Neutrophil (primary cell): ENCODE results near the gene KRT37.

ENCODE experiments used
- H3K27ac ChIP-seq: fragments of 200-600 bp; sonication (generic); 2 replicates; pipeline ENCODE4 v1.5.1; 2016; ENCODE audit warnings: mild to moderate bottlenecking, moderate library complexity
- H3K27me3 ChIP-seq: fragments of 200-600 bp; sonication (generic); 2 replicates; pipeline ENCODE4 v1.6.0; 2016; ENCODE audit warnings: mild to moderate bottlenecking
- H3K36me3 ChIP-seq: fragments of 200-600 bp; sonication (generic); 2 replicates; pipeline ENCODE4 v1.5.1; 2017
- H3K4me1 ChIP-seq, 2 experiments: fragments of 200-600 bp in 1 of 2; sonication (generic) in 1 of 2; 1 replicate in 1 of 2; 2 replicates in 1 of 2; pipeline versions ENCODE4 v1.5.1 to v1.6.1; 2013 to 2016; ENCODE audit warnings: low read depth in 1 of 2, low read length in 1 of 2, mild to moderate bottlenecking in 1 of 2, moderate library complexity in 1 of 2; ENCODE audit not compliant: control insufficient read depth in 1 of 2, insufficient read depth in 1 of 2
- H3K4me3 ChIP-seq, 2 experiments: fragments of 200-600 bp in 1 of 2; sonication (generic) in 1 of 2; 1 replicate in 1 of 2; 2 replicates in 1 of 2; pipeline ENCODE4 v1.5.1; 2013 to 2016; ENCODE audit warnings: low read depth in 1 of 2, low read length in 1 of 2, mild to moderate bottlenecking in 1 of 2, moderate library complexity in 1 of 2
- H3K9me3 ChIP-seq: fragments of 200-600 bp; sonication (generic); 2 replicates; pipeline ENCODE4 v1.5.1; 2016
- CTCF ChIP-seq: fragments of 200-600 bp; sonication (generic); IDR thresholded peaks from 2 replicates; pipeline ENCODE4 v1.5.1; 2016; ENCODE audit warnings: antibody characterized with exemption

KRT37 gene

GRCh38 chr17:41415411-41415810 is 9.0 kb downstream of the KRT37 start:
- peaks cover 11% of the 10 kb centered on the region for H3K27me3 ChIP-seq
- H3K27ac ChIP-seq: no peak overlapping the region
- H3K4me3 ChIP-seq: no peak overlapping the region
- no peaks in the 10 kb centered on the region for H3K9me3 ChIP-seq
- TF ChIP-seq CTCF: no peak
- H3K36me3 ChIP-seq: no peaks in the 10 kb centered on the region
- no peaks in the 10 kb centered on the region for H3K4me1 ChIP-seq

- no peaks in the 10 kb centered on the region for H3K4me1 ChIP-seq
- H3K27me3 ChIP-seq: peaks cover 11% of the 10 kb centered on the region
- H3K4me3 ChIP-seq: no peak overlapping the region
- H3K27ac ChIP-seq: no peak overlapping the region
- no peaks in the 10 kb centered on the region for H3K36me3 ChIP-seq
- H3K9me3 ChIP-seq: no peaks in the 10 kb centered on the region
- TF ChIP-seq CTCF: no peak
Observed at GRCh38 chr17:41413982-41414381, 10.4 kb downstream of the KRT37 start.

GRCh38 chr17:41413353-41413957 is 10.9 kb downstream of the KRT37 start:
- no peaks in the 10 kb centered on the region for H3K9me3 ChIP-seq
- no peaks in the 10 kb centered on the region for H3K36me3 ChIP-seq
- no peak overlapping the region for H3K27ac ChIP-seq
- no peak overlapping the region for H3K4me3 ChIP-seq
- H3K27me3 ChIP-seq: peaks cover 11% of the 10 kb centered on the region
- H3K4me1 ChIP-seq: no peaks in the 10 kb centered on the region
- TF ChIP-seq CTCF: no peak

- H3K9me3 ChIP-seq: no peaks in the 10 kb centered on the region
- H3K36me3 ChIP-seq: no peaks in the 10 kb centered on the region
- no peak overlapping the region for H3K4me3 ChIP-seq
- TF ChIP-seq CTCF: no peak
- H3K27ac ChIP-seq: no peak overlapping the region
- H3K4me1 ChIP-seq: no peaks in the 10 kb centered on the region
- H3K27me3 ChIP-seq: peaks cover 11% of the 10 kb centered on the region
Observed at GRCh38 chr17:41411072-41411840, 13.1 kb downstream of the KRT37 start.

- TF ChIP-seq CTCF: no peak
- Histone ChIP-seq H3K36me3 (no peaks in the 10 kb centered on the region), H3K27me3 (peaks cover 8% of the 10 kb centered on the region), H3K9me3 (no peaks in the 10 kb centered on the region), H3K4me1 (no peaks in the 10 kb centered on the region), H3K27ac (no peak overlapping the region), H3K4me3 (no peak overlapping the region)
Observed at GRCh38 chr17:41407226-41407625, 17.2 kb downstream of the KRT37 start.
